ENCODE data around the gene FUS.

DNA sequence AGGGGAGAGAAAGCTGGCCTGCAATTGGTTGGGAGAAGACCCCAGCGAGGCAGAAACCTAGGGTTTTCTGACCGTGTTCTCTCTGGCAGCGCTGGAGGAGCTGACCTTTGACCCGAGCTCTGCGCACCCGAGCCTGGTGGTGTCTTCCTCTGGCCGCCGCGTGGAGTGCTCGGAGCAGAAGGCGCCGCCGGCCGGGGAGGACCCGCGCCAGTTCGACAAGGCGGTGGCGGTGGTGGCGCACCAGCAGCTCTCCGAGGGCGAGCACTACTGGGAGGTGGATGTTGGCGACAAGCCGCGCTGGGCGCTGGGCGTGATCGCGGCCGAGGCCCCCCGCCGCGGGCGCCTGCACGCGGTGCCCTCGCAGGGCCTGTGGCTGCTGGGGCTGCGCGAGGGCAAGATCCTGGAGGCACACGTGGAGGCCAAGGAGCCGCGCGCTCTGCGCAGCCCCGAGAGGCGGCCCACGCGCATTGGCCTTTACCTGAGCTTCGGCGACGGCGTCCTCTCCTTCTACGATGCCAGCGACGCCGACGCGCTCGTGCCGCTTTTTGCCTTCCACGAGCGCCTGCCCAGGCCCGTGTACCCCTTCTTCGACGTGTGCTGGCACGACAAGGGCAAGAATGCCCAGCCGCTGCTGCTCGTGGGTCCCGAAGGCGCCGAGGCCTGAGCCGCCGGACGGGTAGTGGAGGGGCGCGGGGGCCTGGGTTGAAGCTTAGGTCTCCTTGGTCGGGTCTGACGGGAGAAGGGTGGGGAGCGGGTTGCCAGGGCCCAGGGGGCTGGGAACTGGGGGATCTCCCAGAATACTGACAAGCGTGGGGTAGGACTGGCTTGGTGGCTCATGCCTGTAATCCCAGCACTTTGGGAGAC, 44.4 kb downstream of the FUS start:
- TF ChIP-seq EZH2 (IDR thresholded peaks at IDR 0.05; ENCODE audit: insufficient read depth, low read length), result no peak
- TF ChIP-seq, protein P1, sequence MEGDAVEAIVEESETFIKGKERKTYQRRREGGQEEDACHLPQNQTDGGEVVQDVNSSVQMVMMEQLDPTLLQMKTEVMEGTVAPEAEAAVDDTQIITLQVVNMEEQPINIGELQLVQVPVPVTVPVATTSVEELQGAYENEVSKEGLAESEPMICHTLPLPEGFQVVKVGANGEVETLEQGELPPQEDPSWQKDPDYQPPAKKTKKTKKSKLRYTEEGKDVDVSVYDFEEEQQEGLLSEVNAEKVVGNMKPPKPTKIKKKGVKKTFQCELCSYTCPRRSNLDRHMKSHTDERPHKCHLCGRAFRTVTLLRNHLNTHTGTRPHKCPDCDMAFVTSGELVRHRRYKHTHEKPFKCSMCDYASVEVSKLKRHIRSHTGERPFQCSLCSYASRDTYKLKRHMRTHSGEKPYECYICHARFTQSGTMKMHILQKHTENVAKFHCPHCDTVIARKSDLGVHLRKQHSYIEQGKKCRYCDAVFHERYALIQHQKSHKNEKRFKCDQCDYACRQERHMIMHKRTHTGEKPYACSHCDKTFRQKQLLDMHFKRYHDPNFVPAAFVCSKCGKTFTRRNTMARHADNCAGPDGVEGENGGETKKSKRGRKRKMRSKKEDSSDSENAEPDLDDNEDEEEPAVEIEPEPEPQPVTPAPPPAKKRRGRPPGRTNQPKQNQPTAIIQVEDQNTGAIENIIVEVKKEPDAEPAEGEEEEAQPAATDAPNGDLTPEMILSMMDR (IDR thresholded peaks at IDR 0.05; ENCODE audit: insufficient read depth, low read depth, low read length), result no peak

All from astrocyte (in vitro differentiated cells and primary cell).